Measurements from ENCODE around the gene KAT2B.

The KAT2B gene

GRCh38 chr3:20128358-20128757, 88.1 kb downstream of the KAT2B start:
- no peak overlapping the region for H3K4me3 ChIP-seq (ENCODE audit: low read depth in 1 of 5, low read length in 5 of 5)
- no peaks in the 10 kb centered on the region for H3K9me3 ChIP-seq (ENCODE audit: control insufficient read depth in 5 of 5, low read length in 5 of 5)
- H3K27ac ChIP-seq (ENCODE audit: low read depth, low read length): no peak overlapping the region
- H3K36me3 ChIP-seq (ENCODE audit: control insufficient read depth in 5 of 5, insufficient read depth in 5 of 5, low read length in 5 of 5): peaks cover 7 to 37% (median 22%) of the 10 kb centered on the region in 5 donors
- no peak overlapping the region for H3K9ac ChIP-seq (ENCODE audit: low read length in 5 of 5)
- peaks cover 0 to 9% (median 0%) of the 10 kb centered on the region in 5 donors for H3K4me1 ChIP-seq (ENCODE audit: control insufficient read depth in 5 of 5, insufficient read depth in 5 of 5, low read length in 5 of 5)
- no peaks in the 10 kb centered on the region for H3K27me3 ChIP-seq (ENCODE audit: control insufficient read depth in 5 of 5, insufficient read depth in 4 of 5, low read length in 5 of 5)

- Histone ChIP-seq H3K9ac (ENCODE audit: low read length in 5 of 5) (no peak overlapping the region), H3K9me3 (ENCODE audit: control insufficient read depth in 5 of 5, low read length in 5 of 5) (no peaks in the 10 kb centered on the region), H3K4me1 (ENCODE audit: control insufficient read depth in 5 of 5, insufficient read depth in 5 of 5, low read length in 5 of 5) (peaks cover 0 to 9% (median 0%) of the 10 kb centered on the region in 5 donors), H3K27ac (ENCODE audit: low read depth, low read length) (no peak overlapping the region), H3K27me3 (ENCODE audit: control insufficient read depth in 5 of 5, insufficient read depth in 4 of 5, low read length in 5 of 5) (no peaks in the 10 kb centered on the region), H3K36me3 (ENCODE audit: control insufficient read depth in 5 of 5, insufficient read depth in 5 of 5, low read length in 5 of 5) (peaks cover 6 to 31% (median 13%) of the 10 kb centered on the region in 5 donors), H3K4me3 (ENCODE audit: low read depth in 1 of 5, low read length in 5 of 5) (no peak overlapping the region)
Observed at GRCh38 chr3:20130106-20130505, 89.9 kb downstream of the KAT2B start.

- H3K27ac ChIP-seq (ENCODE audit: low read depth, low read length): no peak overlapping the region
- no peak overlapping the region for H3K9ac ChIP-seq (ENCODE audit: low read length in 5 of 5)
- peaks cover 0 to 19% (median 16%) of the 10 kb centered on the region in 5 donors for H3K36me3 ChIP-seq (ENCODE audit: control insufficient read depth in 5 of 5, insufficient read depth in 5 of 5, low read length in 5 of 5)
- no peaks in the 10 kb centered on the region for H3K27me3 ChIP-seq (ENCODE audit: control insufficient read depth in 5 of 5, insufficient read depth in 4 of 5, low read length in 5 of 5)
- peaks cover 0 to 7% (median 0%) of the 10 kb centered on the region in 5 donors for H3K4me1 ChIP-seq (ENCODE audit: control insufficient read depth in 5 of 5, insufficient read depth in 5 of 5, low read length in 5 of 5)
- no peak overlapping the region for H3K4me3 ChIP-seq (ENCODE audit: low read depth in 1 of 5, low read length in 5 of 5)
- H3K9me3 ChIP-seq (ENCODE audit: control insufficient read depth in 5 of 5, low read length in 5 of 5): no peaks in the 10 kb centered on the region
Observed at GRCh38 chr3:20136231-20136630, 96.0 kb downstream of the KAT2B start.

- Histone ChIP-seq H3K27me3 (ENCODE audit: control insufficient read depth in 5 of 5, insufficient read depth in 4 of 5, low read length in 5 of 5) (no peaks in the 10 kb centered on the region), H3K4me3 (ENCODE audit: low read depth in 1 of 5, low read length in 5 of 5) (no peak overlapping the region), H3K36me3 (ENCODE audit: control insufficient read depth in 5 of 5, insufficient read depth in 5 of 5, low read length in 5 of 5) (peaks cover 4 to 24% (median 16%) of the 10 kb centered on the region in 5 donors), H3K9ac (ENCODE audit: low read length in 5 of 5) (no peak overlapping the region), H3K4me1 (ENCODE audit: control insufficient read depth in 5 of 5, insufficient read depth in 5 of 5, low read length in 5 of 5) (peaks cover 0 to 10% (median 0%) of the 10 kb centered on the region in 5 donors), H3K27ac (ENCODE audit: low read depth, low read length) (no peak overlapping the region), H3K9me3 (ENCODE audit: control insufficient read depth in 5 of 5, low read length in 5 of 5) (no peaks in the 10 kb centered on the region)
Observed at GRCh38 chr3:20137647-20138046, 97.4 kb downstream of the KAT2B start.

GRCh38 chr3:20140881-20141280, 100.6 kb downstream of the KAT2B start:
- no peak overlapping the region for H3K4me3 ChIP-seq (ENCODE audit: low read depth in 1 of 5, low read length in 5 of 5)
- no peak overlapping the region for H3K27ac ChIP-seq (ENCODE audit: low read depth, low read length)
- H3K36me3 ChIP-seq (ENCODE audit: control insufficient read depth in 5 of 5, insufficient read depth in 5 of 5, low read length in 5 of 5): peaks cover 6 to 29% (median 25%) of the 10 kb centered on the region in 5 donors
- H3K27me3 ChIP-seq (ENCODE audit: control insufficient read depth in 5 of 5, insufficient read depth in 4 of 5, low read length in 5 of 5): no peaks in the 10 kb centered on the region
- no peak overlapping the region for H3K9ac ChIP-seq (ENCODE audit: low read length in 5 of 5)
- H3K4me1 ChIP-seq (ENCODE audit: control insufficient read depth in 5 of 5, insufficient read depth in 5 of 5, low read length in 5 of 5): peaks cover 0 to 10% (median 0%) of the 10 kb centered on the region in 5 donors
- peaks cover 0 to 3% (median 0%) of the 10 kb centered on the region in 5 donors for H3K9me3 ChIP-seq (ENCODE audit: control insufficient read depth in 5 of 5, low read length in 5 of 5)

- H3K4me1 ChIP-seq (ENCODE audit: control insufficient read depth in 5 of 5, insufficient read depth in 5 of 5, low read length in 5 of 5): peaks cover 0 to 10% (median 0%) of the 10 kb centered on the region in 5 donors
- no peak overlapping the region for H3K27ac ChIP-seq (ENCODE audit: low read depth, low read length)
- no peaks in the 10 kb centered on the region for H3K27me3 ChIP-seq (ENCODE audit: control insufficient read depth in 5 of 5, insufficient read depth in 4 of 5, low read length in 5 of 5)
- no peak overlapping the region for H3K9ac ChIP-seq (ENCODE audit: low read length in 5 of 5)
- H3K4me3 ChIP-seq (ENCODE audit: low read depth in 1 of 5, low read length in 5 of 5): no peak overlapping the region
- H3K9me3 ChIP-seq (ENCODE audit: control insufficient read depth in 5 of 5, low read length in 5 of 5): peaks cover 0 to 3% (median 0%) of the 10 kb centered on the region in 5 donors
- H3K36me3 ChIP-seq (ENCODE audit: control insufficient read depth in 5 of 5, insufficient read depth in 5 of 5, low read length in 5 of 5): peaks cover 6 to 29% (median 25%) of the 10 kb centered on the region in 5 donors
Observed at GRCh38 chr3:20141316-20141715, 101.1 kb downstream of the KAT2B start.

GRCh38 chr3:20141851-20142250, 101.6 kb downstream of the KAT2B start:
- no peak overlapping the region for H3K27ac ChIP-seq (ENCODE audit: low read depth, low read length)
- peaks cover 0 to 3% (median 0%) of the 10 kb centered on the region in 5 donors for H3K9me3 ChIP-seq (ENCODE audit: control insufficient read depth in 5 of 5, low read length in 5 of 5)
- no peaks in the 10 kb centered on the region for H3K27me3 ChIP-seq (ENCODE audit: control insufficient read depth in 5 of 5, insufficient read depth in 4 of 5, low read length in 5 of 5)
- no peak overlapping the region for H3K9ac ChIP-seq (ENCODE audit: low read length in 5 of 5)
- H3K4me1 ChIP-seq (ENCODE audit: control insufficient read depth in 5 of 5, insufficient read depth in 5 of 5, low read length in 5 of 5): peaks cover 0 to 10% (median 0%) of the 10 kb centered on the region in 5 donors
- peaks cover 6 to 29% (median 26%) of the 10 kb centered on the region in 5 donors for H3K36me3 ChIP-seq (ENCODE audit: control insufficient read depth in 5 of 5, insufficient read depth in 5 of 5, low read length in 5 of 5)
- H3K4me3 ChIP-seq (ENCODE audit: low read depth in 1 of 5, low read length in 5 of 5): no peak overlapping the region

GRCh38 chr3:20142517-20142916, 102.3 kb downstream of the KAT2B start:
- Histone ChIP-seq H3K27ac (ENCODE audit: low read depth, low read length) (no peak overlapping the region), H3K36me3 (ENCODE audit: control insufficient read depth in 5 of 5, insufficient read depth in 5 of 5, low read length in 5 of 5) (peaks cover 6 to 22% (median 21%) of the 10 kb centered on the region in 5 donors), H3K9ac (ENCODE audit: low read length in 5 of 5) (no peak overlapping the region)

GRCh38 chr3:20143519-20143918, 103.3 kb downstream of the KAT2B start:
- H3K4me1 ChIP-seq (ENCODE audit: control insufficient read depth in 5 of 5, insufficient read depth in 5 of 5, low read length in 5 of 5): peaks cover 0 to 4% (median 3%) of the 10 kb centered on the region in 5 donors
- H3K27ac ChIP-seq (ENCODE audit: low read depth, low read length): no peak overlapping the region
- peaks cover 0 to 3% (median 0%) of the 10 kb centered on the region in 5 donors for H3K9me3 ChIP-seq (ENCODE audit: control insufficient read depth in 5 of 5, low read length in 5 of 5)
- H3K9ac ChIP-seq (ENCODE audit: low read length in 5 of 5): no peak overlapping the region
- no peak overlapping the region for H3K4me3 ChIP-seq (ENCODE audit: low read depth in 1 of 5, low read length in 5 of 5)
- H3K36me3 ChIP-seq (ENCODE audit: control insufficient read depth in 5 of 5, insufficient read depth in 5 of 5, low read length in 5 of 5): peaks cover 10 to 27% (median 23%) of the 10 kb centered on the region in 5 donors
- no peaks in the 10 kb centered on the region for H3K27me3 ChIP-seq (ENCODE audit: control insufficient read depth in 5 of 5, insufficient read depth in 4 of 5, low read length in 5 of 5)

More at GRCh38 chr3:20142517-20142916, 102.3 kb downstream of the KAT2B start:
- Histone ChIP-seq H3K4me3 (ENCODE audit: low read depth in 1 of 5, low read length in 5 of 5) (no peak overlapping the region), H3K27me3 (ENCODE audit: control insufficient read depth in 5 of 5, insufficient read depth in 4 of 5, low read length in 5 of 5) (no peaks in the 10 kb centered on the region), H3K4me1 (ENCODE audit: control insufficient read depth in 5 of 5, insufficient read depth in 5 of 5, low read length in 5 of 5) (peaks cover 0 to 3% (median 0%) of the 10 kb centered on the region in 5 donors), H3K9me3 (ENCODE audit: control insufficient read depth in 5 of 5, low read length in 5 of 5) (peaks cover 0 to 3% (median 0%) of the 10 kb centered on the region in 5 donors)

- H3K9me3 ChIP-seq (ENCODE audit: control insufficient read depth in 5 of 5, low read length in 5 of 5): peaks cover 0 to 3% (median 0%) of the 10 kb centered on the region in 5 donors
- no peak overlapping the region for H3K27ac ChIP-seq (ENCODE audit: low read depth, low read length)
- no peaks in the 10 kb centered on the region for H3K27me3 ChIP-seq (ENCODE audit: control insufficient read depth in 5 of 5, insufficient read depth in 4 of 5, low read length in 5 of 5)
- H3K36me3 ChIP-seq (ENCODE audit: control insufficient read depth in 5 of 5, insufficient read depth in 5 of 5, low read length in 5 of 5): peaks cover 12 to 37% (median 28%) of the 10 kb centered on the region in 5 donors
- no peak overlapping the region for H3K9ac ChIP-seq (ENCODE audit: low read length in 5 of 5)
- no peak overlapping the region for H3K4me3 ChIP-seq (ENCODE audit: low read depth in 1 of 5, low read length in 5 of 5)
- H3K4me1 ChIP-seq (ENCODE audit: control insufficient read depth in 5 of 5, insufficient read depth in 5 of 5, low read length in 5 of 5): peaks cover 0 to 4% (median 3%) of the 10 kb centered on the region in 5 donors
Observed at GRCh38 chr3:20145874-20146273, 105.6 kb downstream of the KAT2B start.

Measured in subcutaneous abdominal adipose tissue (tissue), 5 donors.